Effector memory CD4-positive, alpha-beta T cell (primary cell): ENCODE data around the gene LAMC1.

Source experiments
- DNase-seq, 3 donors: peaks; one replicate each; pipeline ENCODE4 v3.0.0-alpha.2; 2020
- H3K27ac ChIP-seq: 2 replicates; pipeline ENCODE4 v1.7.0; 2013; ENCODE audit warnings: mild to moderate bottlenecking, low read length, moderate library complexity; ENCODE audit not compliant: insufficient read depth, poor library complexity, severe bottlenecking
- H3K27me3 ChIP-seq: replicated peaks from 2 replicates; pipeline ENCODE4 v1.7.0; 2013; ENCODE audit warnings: mild to moderate bottlenecking, low read length; ENCODE audit not compliant: insufficient read depth, control insufficient read depth, poor library complexity, severe bottlenecking
- H3K36me3 ChIP-seq: 2 replicates; pipeline ENCODE4 v1.7.0; 2013; ENCODE audit warnings: mild to moderate bottlenecking, low read length, moderate library complexity; ENCODE audit not compliant: control insufficient read depth, insufficient read depth
- H3K4me1 ChIP-seq: 2 replicates; pipeline ENCODE4 v1.7.0; 2013; ENCODE audit warnings: low read length, mild to moderate bottlenecking; ENCODE audit not compliant: control insufficient read depth, insufficient read depth, poor library complexity, severe bottlenecking
- H3K4me3 ChIP-seq: 2 replicates; pipeline ENCODE4 v1.7.0; 2013; ENCODE audit warnings: low read length, low read depth, mild to moderate bottlenecking; ENCODE audit not compliant: insufficient read depth, poor library complexity, severe bottlenecking
- H3K9me3 ChIP-seq: 2 replicates; pipeline ENCODE4 v1.7.0; 2013; ENCODE audit warnings: mild to moderate bottlenecking, low read length, moderate library complexity; ENCODE audit not compliant: control insufficient read depth

LAMC1 gene

DNA sequence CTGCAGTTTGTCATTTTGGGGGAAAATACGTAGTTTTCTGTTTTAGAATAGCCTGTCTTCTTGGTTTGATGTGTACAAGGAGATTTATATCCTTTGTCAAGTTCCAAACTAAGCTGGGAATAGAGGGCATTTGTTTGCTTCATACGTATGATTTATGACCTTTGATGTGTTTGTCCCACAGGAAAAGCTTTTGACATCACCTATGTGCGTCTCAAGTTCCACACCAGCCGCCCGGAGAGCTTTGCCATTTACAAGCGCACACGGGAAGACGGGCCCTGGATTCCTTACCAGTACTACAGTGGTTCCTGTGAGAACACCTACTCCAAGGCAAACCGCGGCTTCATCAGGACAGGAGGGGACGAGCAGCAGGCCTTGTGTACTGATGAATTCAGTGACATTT is 79.9 kb downstream of the LAMC1 start:
- no peak overlapping the region for H3K4me3 ChIP-seq
- H3K4me1 ChIP-seq: no peaks in the 10 kb centered on the region
- DNase-seq: no peak
- H3K27me3 ChIP-seq: peaks cover 3% of the 10 kb centered on the region
- no peak overlapping the region for H3K27ac ChIP-seq
- H3K9me3 ChIP-seq: no peaks in the 10 kb centered on the region
- H3K36me3 ChIP-seq: no peaks in the 10 kb centered on the region

DNA sequence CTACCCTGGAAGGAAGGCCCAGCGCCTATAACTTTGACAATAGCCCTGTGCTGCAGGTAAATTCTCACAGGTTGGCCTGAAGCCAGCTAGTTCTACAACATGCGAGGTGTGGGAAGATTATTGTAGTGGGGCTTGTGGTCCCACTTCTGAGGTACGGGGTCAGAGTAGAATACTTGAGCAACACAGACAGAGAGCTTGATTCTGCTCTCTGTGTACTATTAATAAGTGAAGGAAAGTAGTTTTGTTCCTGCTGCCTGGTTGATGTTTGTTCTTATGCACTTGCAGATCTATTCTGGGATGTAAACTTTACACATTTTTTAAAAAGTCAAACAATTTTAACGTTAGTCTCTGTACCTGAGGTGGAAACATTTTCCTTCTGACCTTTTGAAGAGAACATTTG is 80.4 kb downstream of the LAMC1 start:
- Histone ChIP-seq H3K27ac (no peak overlapping the region), H3K9me3 (no peaks in the 10 kb centered on the region), H3K4me3 (no peak overlapping the region), H3K4me1 (no peaks in the 10 kb centered on the region), H3K36me3 (no peaks in the 10 kb centered on the region), H3K27me3 (peaks cover 3% of the 10 kb centered on the region)
- no peak for DNase-seq

DNA sequence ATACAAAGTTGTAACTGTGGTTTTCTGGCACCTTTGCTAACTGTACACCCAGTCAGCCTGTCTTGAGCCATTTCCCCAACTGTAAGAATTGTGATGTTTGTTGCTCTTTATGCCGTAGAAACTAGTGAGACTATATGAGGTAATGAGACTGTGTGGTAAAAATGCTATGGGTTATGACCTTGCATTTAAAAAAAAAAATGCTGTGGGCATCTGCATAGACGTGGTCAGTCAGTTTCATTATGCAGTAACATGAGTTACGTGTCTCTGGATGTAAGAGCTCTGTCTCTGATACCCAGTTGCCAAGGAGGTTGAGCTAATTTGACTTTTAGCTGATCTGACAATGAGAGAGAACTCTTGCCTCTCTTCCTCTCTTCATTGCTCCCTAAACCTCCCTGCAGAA is 82.2 kb downstream of the LAMC1 start:
- Histone ChIP-seq H3K9me3 (no peaks in the 10 kb centered on the region), H3K4me1 (no peaks in the 10 kb centered on the region), H3K27me3 (no peaks in the 10 kb centered on the region), H3K36me3 (no peaks in the 10 kb centered on the region), H3K27ac (no peak overlapping the region), H3K4me3 (no peak overlapping the region)
- DNase-seq: no peak

DNA sequence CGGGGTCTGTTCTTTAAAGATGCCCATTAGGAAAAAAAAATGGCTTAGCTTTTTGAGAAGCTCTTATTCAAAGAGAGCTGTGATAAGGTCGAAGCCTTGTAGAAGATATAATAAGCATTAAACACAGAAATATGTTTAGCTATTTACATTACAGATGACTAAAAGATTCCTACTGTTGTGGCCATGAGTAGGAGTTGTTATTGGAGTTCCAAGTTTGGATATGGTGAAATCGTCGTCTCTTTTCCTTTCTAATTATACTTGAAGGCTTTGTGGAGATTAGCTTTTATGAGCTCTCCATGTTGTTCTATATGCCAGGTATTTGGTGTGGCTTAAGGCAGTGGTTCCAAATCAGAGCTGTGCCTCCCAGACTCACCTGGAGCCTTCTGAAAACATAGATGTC is 82.9 kb downstream of the LAMC1 start:
- Histone ChIP-seq H3K4me1 (no peaks in the 10 kb centered on the region), H3K9me3 (no peaks in the 10 kb centered on the region), H3K27ac (no peak overlapping the region), H3K36me3 (no peaks in the 10 kb centered on the region), H3K27me3 (no peaks in the 10 kb centered on the region), H3K4me3 (no peak overlapping the region)
- no peak for DNase-seq

DNA sequence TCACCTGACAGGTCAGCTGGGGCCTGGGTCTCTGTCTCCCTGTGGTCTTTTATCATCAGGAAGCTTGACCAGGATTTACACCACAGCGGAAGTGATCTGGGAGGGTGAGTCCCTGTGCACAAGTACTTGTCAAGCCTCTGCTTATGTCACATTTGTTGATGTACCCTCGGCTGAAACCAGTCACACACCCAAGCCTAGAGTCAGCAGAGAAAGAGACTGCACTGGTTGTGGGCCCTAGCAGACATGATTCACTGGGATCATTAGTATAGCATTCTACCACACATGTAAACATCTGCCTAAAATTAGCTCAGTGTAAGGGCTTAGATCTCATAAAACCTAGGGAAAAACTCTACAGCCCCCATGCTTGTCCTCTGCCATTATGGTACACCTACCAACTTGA is 83.5 kb downstream of the LAMC1 start:
- no peak overlapping the region for H3K27ac ChIP-seq
- H3K9me3 ChIP-seq: no peaks in the 10 kb centered on the region
- H3K4me1 ChIP-seq: no peaks in the 10 kb centered on the region
- H3K27me3 ChIP-seq: no peaks in the 10 kb centered on the region
- H3K4me3 ChIP-seq: no peak overlapping the region
- no peak for DNase-seq
- no peaks in the 10 kb centered on the region for H3K36me3 ChIP-seq

DNA sequence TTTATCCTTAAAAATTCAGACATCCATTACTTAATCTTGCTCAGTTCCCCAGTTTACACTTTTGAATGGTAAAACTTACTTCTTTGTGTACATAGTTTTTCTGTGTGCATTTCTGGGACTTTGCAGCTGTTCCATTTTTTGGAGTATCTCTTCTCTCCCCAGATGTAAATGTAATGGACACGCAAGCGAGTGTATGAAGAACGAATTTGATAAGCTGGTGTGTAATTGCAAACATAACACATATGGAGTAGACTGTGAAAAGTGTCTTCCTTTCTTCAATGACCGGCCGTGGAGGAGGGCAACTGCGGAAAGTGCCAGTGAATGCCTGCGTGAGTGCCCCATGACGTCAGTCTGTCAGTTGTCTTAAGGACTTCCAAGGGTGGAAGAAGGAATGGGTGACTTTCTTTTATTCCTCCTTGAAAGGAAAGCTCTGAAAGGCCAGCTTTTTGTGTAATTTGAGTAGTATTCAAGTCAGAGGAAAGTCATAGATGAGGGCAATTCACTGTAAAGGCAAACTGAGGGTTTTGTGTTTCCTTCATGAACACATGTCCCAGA is 87.2 kb downstream of the LAMC1 start:
- Histone ChIP-seq H3K36me3 (no peaks in the 10 kb centered on the region), H3K4me1 (no peaks in the 10 kb centered on the region), H3K27me3 (no peaks in the 10 kb centered on the region), H3K9me3 (no peaks in the 10 kb centered on the region), H3K4me3 (no peak overlapping the region), H3K27ac (no peak overlapping the region)
- DNase-seq: no peak

DNA sequence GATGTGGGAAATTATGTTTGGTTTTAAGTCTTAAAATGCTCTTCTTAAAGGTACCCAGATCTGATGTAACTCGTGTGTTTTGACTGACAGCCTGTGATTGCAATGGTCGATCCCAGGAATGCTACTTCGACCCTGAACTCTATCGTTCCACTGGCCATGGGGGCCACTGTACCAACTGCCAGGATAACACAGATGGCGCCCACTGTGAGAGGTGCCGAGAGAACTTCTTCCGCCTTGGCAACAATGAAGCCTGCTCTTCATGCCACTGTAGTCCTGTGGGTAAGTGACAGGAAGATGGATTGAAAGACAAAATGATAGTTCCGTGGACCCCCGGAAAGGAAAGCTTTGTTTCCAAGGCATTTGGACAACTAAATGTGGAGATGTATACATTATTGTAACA is 91.2 kb downstream of the LAMC1 start:
- no peak for DNase-seq
- Histone ChIP-seq H3K4me1 (no peaks in the 10 kb centered on the region), H3K27ac (no peak overlapping the region), H3K4me3 (no peak overlapping the region), H3K27me3 (no peaks in the 10 kb centered on the region), H3K9me3 (no peaks in the 10 kb centered on the region), H3K36me3 (no peaks in the 10 kb centered on the region)

DNA sequence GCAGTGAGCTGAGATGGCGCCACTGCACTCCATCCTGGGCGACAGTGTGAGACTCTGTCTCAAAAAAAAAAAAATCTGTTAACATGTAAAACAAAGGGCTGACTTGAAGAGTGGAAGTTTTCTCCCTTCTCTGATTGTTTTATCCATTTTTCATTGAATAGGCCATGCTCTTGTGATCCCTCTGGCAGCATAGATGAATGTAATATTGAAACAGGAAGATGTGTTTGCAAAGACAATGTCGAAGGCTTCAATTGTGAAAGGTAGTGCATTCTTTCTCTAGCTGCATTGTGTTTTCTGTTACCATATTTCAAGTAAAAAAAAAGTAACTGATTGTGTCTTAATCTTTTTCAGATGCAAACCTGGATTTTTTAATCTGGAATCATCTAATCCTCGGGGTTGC is 93.2 kb downstream of the LAMC1 start:
- Histone ChIP-seq H3K9me3 (no peaks in the 10 kb centered on the region), H3K27ac (no peak overlapping the region), H3K36me3 (no peaks in the 10 kb centered on the region), H3K27me3 (no peaks in the 10 kb centered on the region), H3K4me1 (no peaks in the 10 kb centered on the region), H3K4me3 (no peak overlapping the region)
- no peak for DNase-seq

DNA sequence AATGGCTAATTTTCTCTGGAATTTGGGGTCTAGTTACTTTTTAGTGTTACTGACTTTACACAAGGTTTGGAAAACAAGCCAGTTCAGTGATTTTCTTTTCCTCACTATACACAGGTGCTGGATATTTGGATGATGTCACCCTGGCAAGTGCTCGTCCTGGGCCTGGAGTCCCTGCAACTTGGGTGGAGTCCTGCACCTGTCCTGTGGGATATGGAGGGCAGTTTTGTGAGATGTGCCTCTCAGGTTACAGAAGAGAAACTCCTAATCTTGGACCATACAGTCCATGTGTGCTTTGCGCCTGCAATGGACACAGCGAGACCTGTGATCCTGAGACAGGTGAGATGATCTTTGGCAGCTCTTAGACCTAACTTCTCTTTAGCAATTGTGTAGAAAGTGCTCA is 98.4 kb downstream of the LAMC1 start:
- no peaks in the 10 kb centered on the region for H3K9me3 ChIP-seq

DNA sequence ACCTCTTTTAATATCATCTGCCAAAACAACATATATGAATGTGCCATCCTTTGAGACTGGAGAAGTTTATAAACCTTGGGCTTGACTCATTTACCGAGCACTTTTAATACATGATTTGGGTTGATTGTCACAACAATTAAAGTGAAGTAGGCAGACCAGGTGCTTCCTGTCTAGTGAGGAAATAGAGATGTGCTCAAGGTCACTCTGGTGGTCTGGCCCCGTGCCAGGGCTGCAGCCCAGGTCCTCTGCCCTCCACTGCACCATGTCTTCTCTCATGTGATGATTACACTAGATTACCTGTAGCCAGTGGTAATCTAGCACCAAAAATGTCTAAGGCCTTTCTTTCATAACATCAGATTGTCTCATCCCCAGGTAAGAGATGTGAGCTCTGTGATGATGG is 101.0 kb downstream of the LAMC1 start:
- Histone ChIP-seq H3K36me3 (no peaks in the 10 kb centered on the region), H3K4me3 (no peak overlapping the region), H3K9me3 (no peaks in the 10 kb centered on the region), H3K27ac (no peak overlapping the region), H3K4me1 (no peaks in the 10 kb centered on the region), H3K27me3 (no peaks in the 10 kb centered on the region)
- DNase-seq: no peak

More for the DNA sequence above, 98.4 kb downstream of the LAMC1 start:
- DNase-seq: no peak
- Histone ChIP-seq H3K27me3 (no peaks in the 10 kb centered on the region), H3K27ac (no peak overlapping the region), H3K4me3 (no peak overlapping the region), H3K36me3 (no peaks in the 10 kb centered on the region), H3K4me1 (no peaks in the 10 kb centered on the region)
